ENCODE results near the gene CYP21A2.
"Not testable (repeated sequence)": the region's sequence is repeated elsewhere in the genome, so short reads cannot be mapped to it uniquely, and the experiment has no call there.

CYP21A2 gene

GRCh38 chr6:32035283-32036013, 2.8 kb upstream of the CYP21A2 start:
- DNase-seq (ENCODE audit: low spot score): not testable (repeated sequence)

DNA sequence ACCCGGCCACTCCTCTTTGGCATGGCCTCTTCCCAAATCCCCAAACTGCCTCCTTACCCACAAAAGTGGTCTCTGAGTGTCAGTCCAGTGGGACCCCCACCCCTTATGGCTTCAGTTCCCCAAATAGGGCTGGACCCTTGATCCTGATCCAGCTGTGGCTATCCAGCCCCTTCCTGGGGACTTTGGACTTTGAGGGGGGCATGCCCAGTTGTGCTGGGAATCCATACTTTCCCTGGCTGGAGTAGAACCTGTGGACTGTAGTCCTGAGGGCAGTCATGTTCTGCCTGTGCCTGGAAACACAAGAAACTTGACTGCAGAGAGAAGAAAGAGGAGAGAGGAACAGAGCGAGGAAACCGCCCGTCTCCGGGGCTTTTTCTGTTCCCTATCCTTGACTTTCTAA, 1.1 kb upstream of the CYP21A2 start:
- not testable (repeated sequence) for DNase-seq (ENCODE audit: low spot score)

DNA sequence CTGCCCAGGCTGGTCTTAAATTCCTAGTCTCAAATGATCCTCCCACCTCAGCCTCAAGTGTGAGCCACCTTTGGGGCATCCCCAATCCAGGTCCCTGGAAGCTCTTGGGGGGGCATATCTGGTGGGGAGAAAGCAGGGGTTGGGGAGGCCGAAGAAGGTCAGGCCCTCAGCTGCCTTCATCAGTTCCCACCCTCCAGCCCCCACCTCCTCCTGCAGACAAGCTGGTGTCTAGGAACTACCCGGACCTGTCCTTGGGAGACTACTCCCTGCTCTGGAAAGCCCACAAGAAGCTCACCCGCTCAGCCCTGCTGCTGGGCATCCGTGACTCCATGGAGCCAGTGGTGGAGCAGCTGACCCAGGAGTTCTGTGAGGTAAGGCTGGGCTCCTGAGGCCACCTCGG, 663 bp downstream of the CYP21A2 start:
- DNase-seq (ENCODE audit: low spot score): not testable (repeated sequence)

DNA sequence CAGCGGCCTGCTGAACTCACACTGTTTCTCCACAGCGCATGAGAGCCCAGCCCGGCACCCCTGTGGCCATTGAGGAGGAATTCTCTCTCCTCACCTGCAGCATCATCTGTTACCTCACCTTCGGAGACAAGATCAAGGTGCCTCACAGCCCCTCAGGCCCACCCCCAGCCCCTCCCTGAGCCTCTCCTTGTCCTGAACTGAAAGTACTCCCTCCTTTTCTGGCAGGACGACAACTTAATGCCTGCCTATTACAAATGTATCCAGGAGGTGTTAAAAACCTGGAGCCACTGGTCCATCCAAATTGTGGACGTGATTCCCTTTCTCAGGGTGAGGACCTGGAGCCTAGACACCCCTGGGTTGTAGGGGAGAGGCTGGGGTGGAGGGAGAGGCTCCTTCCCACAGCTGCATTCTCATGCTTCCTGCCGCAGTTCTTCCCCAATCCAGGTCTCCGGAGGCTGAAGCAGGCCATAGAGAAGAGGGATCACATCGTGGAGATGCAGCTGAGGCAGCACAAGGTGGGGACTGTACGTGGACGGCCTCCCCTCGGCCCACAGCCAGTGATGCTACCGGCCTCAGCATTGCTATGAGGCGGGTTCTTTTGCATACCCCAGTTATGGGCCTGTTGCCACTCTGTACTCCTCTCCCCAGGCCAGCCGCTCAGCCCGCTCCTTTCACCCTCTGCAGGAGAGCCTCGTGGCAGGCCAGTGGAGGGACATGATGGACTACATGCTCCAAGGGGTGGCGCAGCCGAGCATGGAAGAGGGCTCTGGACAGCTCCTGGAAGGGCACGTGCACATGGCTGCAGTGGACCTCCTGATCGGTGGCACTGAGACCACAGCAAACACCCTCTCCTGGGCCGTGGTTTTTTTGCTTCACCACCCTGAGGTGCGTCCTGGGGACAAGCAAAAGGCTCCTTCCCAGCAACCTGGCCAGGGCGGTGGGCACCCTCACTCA, 1.4 kb downstream of the CYP21A2 start:
- DNase-seq (ENCODE audit: low spot score): not testable (repeated sequence)

DNA sequence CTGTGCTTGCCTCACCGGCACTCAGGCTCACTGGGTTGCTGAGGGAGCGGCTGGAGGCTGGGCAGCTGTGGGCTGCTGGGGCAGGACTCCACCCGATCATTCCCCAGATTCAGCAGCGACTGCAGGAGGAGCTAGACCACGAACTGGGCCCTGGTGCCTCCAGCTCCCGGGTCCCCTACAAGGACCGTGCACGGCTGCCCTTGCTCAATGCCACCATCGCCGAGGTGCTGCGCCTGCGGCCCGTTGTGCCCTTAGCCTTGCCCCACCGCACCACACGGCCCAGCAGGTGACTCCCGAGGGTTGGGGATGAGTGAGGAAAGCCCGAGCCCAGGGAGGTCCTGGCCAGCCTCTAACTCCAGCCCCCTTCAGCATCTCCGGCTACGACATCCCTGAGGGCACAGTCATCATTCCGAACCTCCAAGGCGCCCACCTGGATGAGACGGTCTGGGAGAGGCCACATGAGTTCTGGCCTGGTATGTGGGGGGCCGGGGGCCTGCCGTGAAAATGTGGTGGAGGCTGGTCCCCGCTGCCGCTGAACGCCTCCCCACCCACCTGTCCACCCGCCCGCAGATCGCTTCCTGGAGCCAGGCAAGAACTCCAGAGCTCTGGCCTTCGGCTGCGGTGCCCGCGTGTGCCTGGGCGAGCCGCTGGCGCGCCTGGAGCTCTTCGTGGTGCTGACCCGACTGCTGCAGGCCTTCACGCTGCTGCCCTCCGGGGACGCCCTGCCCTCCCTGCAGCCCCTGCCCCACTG, 2.3 kb downstream of the CYP21A2 start:
- not testable (repeated sequence) for DNase-seq (ENCODE audit: low spot score)

GRCh38 chr6:32041050-32041321, 2.8 kb downstream of the CYP21A2 start:
- DNase-seq (ENCODE audit: low spot score): not testable (repeated sequence)

- not testable (repeated sequence) for DNase-seq (ENCODE audit: low spot score)
These were observed 3.2 kb downstream of the CYP21A2 start for GRCh38 chr6:32041385-32041784.

GRCh38 chr6:32042276-32042675, 4.1 kb downstream of the CYP21A2 start:
- DNase-seq (ENCODE audit: low spot score): not testable (repeated sequence)

DNA sequence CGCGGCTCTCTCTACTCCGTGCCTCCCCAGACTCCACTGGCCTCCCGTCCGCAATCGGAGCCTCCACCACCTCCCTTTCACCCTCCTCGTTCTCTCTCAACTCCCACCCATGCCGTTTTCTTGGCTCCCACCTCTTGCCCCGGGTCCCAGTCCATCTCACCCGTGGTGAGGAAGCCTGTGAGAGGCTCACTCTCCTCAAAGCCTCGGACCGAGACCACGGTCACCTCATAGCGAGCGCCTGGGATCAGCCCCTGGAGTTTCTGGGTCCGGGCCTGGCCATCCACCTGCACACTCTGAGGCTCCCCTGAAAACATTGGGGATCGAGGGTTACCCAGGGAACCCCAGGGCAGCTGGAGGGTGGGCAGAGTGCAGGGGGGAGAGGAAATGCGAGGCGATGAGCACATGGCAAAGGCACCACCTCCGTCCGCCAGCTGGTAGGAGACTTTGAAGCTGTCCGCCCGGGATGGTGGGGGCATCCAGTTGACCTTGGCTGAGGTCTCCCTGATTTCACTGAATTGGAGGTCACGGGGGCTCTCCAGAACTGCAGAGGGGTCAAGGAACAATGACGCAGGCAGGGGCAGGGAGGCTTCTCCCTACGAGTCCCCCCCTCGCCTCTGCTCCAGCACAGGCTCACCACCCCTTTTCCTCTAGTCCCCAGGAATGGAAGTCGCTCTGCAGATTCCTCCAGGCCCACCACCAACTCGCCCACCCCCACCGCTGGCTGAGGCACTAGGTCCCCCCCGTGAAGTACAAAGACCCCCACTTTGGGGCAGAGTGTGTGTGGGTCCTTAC, 5.6 kb downstream of the CYP21A2 start:
- DNase-seq (ENCODE audit: low spot score): not testable (repeated sequence)

DNA sequence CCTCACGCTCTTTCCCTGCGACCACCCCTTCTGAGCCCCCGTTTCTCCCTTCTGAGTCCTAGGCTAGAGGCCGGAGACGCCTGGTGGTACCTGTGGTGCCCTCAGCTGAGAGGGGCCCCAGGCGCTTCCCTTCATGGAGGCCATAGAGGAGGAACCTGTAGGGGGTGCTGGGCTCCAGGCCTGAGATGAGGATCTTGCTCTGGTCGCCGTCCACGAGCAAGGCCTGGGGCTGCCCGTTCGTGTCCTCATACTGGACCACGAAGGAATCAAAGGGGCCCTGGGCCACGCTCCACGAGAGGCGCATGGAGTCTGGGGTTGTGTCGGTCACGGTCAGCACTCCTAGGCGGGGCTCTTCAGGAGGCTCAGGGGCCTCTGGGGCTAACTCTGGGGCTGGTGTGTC, 6.7 kb downstream of the CYP21A2 start:
- DNase-seq (ENCODE audit: low spot score): not testable (repeated sequence)

DNA sequence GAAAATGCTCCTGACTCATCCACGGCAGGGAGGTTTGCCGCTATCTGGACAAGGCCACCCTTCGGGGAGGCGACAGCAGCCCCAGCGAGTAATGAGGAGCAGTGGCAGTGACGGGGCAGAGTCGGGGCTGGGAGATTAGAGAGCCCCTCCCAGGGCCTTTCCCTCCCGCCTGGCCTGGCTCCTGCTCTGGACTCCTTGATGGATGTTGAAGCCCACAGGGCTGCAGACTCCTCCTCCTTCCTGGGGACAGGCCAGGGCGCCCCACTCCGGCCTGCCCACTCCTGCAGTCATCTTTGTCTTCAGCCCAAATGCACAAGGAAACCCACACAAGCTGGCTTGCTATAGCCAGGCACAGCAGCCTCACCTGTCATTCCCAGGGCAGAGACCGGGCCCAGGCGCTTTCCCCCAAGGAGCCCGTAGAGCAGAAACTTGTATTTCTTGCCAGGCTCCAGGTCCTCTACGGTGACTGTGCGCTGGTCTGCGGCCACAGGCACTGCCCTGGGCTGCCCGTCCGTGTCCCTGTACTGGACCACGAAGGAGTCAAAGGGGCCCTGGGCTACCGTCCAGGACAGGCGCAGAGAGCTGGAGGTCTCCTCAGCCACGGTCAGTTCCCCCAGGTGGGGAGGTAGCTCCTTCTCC, 7.7 kb downstream of the CYP21A2 start:
- no peak for DNase-seq (ENCODE audit: low spot score)

GRCh38 chr6:32046450-32047083, 8.4 kb downstream of the CYP21A2 start:
- DNase-seq (ENCODE audit: low spot score): no peak

- no peak for DNase-seq (ENCODE audit: low spot score)
These were observed 8.9 kb downstream of the CYP21A2 start for GRCh38 chr6:32047084-32047478.

- DNase-seq (ENCODE audit: low spot score): no peak
These were observed 9.3 kb downstream of the CYP21A2 start for GRCh38 chr6:32047539-32047854.

- DNase-seq (ENCODE audit: low spot score): peak; percentile 53
These were observed 9.9 kb downstream of the CYP21A2 start for GRCh38 chr6:32047855-32048766.

DNA sequence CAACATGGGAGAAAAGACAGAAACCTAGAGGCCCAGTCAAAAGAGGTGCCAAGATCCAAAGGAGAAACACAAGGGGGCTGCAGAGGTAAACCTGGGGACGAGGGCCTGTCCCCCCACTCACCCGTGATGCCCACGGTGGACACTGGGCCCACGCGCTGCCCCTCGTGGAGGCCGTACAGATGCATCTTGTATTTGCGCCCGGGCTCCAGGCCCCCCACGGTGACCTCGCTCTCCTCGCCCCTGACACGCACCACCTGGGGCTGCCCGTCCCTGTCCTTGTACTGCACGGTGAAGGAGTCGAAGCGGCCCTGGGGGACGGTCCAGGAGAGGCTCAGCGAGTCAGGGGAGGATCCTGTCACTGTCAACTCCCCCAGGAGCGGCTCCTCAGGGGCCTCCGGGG, 10.9 kb downstream of the CYP21A2 start:
- not testable (repeated sequence) for DNase-seq (ENCODE audit: low spot score)

- not testable (repeated sequence) for DNase-seq (ENCODE audit: low spot score)
These were observed 11.5 kb downstream of the CYP21A2 start for GRCh38 chr6:32049736-32050135.

DNA sequence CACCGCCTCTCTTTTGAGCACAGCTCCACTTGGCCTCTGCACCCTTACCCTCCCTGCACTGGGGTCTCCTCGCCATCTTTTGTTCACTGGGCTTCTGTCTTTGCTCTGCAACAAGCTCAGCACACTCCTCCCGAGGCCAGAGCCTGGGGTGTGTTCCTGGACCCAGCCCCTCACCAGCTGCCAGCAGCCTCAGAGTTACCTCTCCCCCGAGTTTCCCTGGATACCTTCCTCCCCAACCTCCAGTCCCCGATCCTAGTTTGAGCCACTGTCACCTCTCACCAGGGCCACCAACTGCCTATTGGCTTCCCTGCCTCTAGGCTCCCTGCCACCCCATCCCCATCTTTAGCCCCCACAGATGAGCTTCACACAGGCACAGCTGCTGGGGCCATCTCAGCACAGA, 12.3 kb downstream of the CYP21A2 start:
- no peak for DNase-seq (ENCODE audit: low spot score)

DNA sequence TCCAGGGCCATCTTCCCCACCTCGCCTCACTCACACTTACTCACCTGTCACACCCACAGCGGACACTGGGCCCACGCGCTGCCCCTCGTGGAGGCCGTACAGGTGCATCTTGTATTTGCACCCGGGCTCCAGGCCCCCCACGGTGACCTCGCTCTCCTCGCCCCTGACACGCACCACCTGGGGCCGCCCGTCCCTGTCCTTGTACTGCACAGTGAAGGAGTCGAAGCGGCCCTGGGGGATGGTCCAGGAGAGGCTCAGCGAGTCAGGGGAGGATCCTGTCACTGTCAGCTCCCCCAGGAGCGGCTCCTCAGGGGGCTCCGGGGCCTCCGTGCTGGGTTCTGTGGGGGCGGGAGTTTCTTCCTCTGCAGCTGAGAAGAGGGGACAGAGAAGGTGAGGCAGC, 14.4 kb downstream of the CYP21A2 start:
- DNase-seq (ENCODE audit: low spot score): not testable (repeated sequence)

DNA sequence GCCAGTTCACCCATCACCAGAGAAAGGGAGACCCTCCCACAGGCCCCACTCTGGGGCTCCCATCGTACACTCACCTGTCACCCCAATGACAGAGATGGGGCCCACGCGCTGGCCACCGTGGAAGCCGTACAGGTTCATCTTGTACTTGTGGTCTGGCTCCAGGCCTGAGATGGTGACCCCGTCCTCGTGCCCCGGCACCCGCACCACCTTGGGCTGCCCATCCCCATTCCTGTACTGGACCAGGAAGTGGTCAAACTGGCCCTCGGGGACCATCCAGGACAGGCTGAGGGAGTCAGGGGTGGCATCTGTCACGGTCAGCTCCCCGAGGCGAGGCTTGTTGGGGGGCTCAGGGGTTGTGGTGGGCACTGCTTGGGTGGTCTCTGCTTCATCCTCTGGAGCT, 15.1 kb downstream of the CYP21A2 start:
- DNase-seq (ENCODE audit: low spot score): not testable (repeated sequence)
